ENCODE results near the gene TENT4A.

DNA sequence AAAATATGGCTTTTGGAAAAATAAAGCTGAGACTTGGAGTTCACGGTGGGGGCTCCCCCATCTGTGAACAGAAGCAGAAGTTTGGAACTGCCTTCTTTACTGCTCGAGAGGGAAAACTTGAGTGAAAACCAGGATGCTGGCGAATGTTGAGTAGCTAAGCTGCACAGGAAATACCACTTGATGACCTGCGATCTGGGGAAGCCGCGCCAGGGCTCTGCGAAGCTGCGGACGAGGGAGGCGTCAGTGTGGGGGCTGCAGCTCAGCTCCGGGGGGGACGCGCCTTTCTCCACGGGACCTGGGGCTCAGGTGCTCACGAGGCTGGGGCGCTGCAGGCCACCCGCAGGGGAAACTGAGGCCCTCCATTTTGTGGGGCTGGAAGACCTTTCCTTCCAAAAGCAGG is 62.3 kb downstream of the TENT4A start:
- TF ChIP-seq, protein P1, sequence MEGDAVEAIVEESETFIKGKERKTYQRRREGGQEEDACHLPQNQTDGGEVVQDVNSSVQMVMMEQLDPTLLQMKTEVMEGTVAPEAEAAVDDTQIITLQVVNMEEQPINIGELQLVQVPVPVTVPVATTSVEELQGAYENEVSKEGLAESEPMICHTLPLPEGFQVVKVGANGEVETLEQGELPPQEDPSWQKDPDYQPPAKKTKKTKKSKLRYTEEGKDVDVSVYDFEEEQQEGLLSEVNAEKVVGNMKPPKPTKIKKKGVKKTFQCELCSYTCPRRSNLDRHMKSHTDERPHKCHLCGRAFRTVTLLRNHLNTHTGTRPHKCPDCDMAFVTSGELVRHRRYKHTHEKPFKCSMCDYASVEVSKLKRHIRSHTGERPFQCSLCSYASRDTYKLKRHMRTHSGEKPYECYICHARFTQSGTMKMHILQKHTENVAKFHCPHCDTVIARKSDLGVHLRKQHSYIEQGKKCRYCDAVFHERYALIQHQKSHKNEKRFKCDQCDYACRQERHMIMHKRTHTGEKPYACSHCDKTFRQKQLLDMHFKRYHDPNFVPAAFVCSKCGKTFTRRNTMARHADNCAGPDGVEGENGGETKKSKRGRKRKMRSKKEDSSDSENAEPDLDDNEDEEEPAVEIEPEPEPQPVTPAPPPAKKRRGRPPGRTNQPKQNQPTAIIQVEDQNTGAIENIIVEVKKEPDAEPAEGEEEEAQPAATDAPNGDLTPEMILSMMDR (conservative IDR thresholded peaks at IDR 0.05; ENCODE audit: low read depth, low read length): no peak
- TF ChIP-seq EZH2 (IDR thresholded peaks at IDR 0.05; ENCODE audit: borderline replicate concordance, low read depth, low read length, poor library complexity, severe bottlenecking): no peak
